GM12878 (cell line): Measurements from ENCODE around the gene CUZD1. TPM values are rescaled to one million over a fixed set of nuclear protein-coding genes. Genes with fewer than 3 reads are reported as not detected.

Source experiments
- ATAC-seq: fragments of 200-7000 bp; cut with Tn5 transposase; 3 replicates; pipeline ENCODE4 v1.9.1; 2020; ENCODE audit warnings: mild to moderate bottlenecking, moderate library complexity
- BruUV-seq: library from RNA; stranded (reverse); fragments of 400-500 nt; replicated peaks from 2 replicates; lab custom pipeline; 2021; lab: Mats Ljungman, UMichigan
- CTCF ChIA-PET: fragments of 300-600 bp; sonication (Branson Sonifier 250); formaldehyde crosslinking; extraction: SDS; loops from one replicate; lab custom pipeline; 2021; ENCODE audit warnings: inconsistent platforms; lab: Yijun Ruan, JAX
- POLR2A ChIA-PET: fragments of 350-600 bp; formaldehyde crosslinking; extraction: SDS; loops from one replicate; lab custom pipeline; 2021; ENCODE audit warnings: inconsistent platforms; lab: Charles Lee
- RAD21 ChIA-PET: fragments of 300-600 bp; sonication (Branson Sonifier 250); formaldehyde crosslinking; loops from one replicate; lab custom pipeline; 2023; ENCODE audit warnings: antibody characterized with exemption; ENCODE audit not compliant: unreplicated experiment; lab: Charles Lee
- SMC1A ChIA-PET: fragments of 300-600 bp; sonication (Branson Sonifier 250); formaldehyde crosslinking; loops from one replicate; lab custom pipeline; 2023; ENCODE audit not compliant: unreplicated experiment, uncharacterized antibody; lab: Charles Lee
- DNase-seq: peaks from one replicate; pipeline ENCODE4 v3.0.0-alpha.2; 2011; ENCODE audit warnings: low read depth, low spot score
- FAIRE-seq: peaks from 3 replicates; lab custom pipeline; 2011; peaks lifted over from hg19 to GRCh38; lab: Jason Lieb, UNC
- H2AFZ ChIP-seq: 2 replicates; pipeline ENCODE4 v1.6.0; 2011; ENCODE audit warnings: low read depth, low read length, control low read depth; ENCODE audit not compliant: control insufficient read depth
- H3K27ac ChIP-seq: 2 replicates; pipeline ENCODE4 v1.5.1; 2011; ENCODE audit warnings: control low read depth; ENCODE audit not compliant: control insufficient read depth, insufficient read depth
- H3K27me3 ChIP-seq, 2 experiments: replicated peaks in 1 of 2; 2 replicates each; pipeline versions ENCODE4 v1.6.0 to v1.6.1; 2011; ENCODE audit warnings: low read length in 1 of 2; ENCODE audit not compliant: control insufficient read depth in 2 of 2, insufficient read depth in 2 of 2
- H3K36me3 ChIP-seq, 2 experiments: 2 replicates each; pipeline ENCODE4 v1.5.1; 2011; ENCODE audit warnings: low read length in 1 of 2; ENCODE audit not compliant: control insufficient read depth in 2 of 2, insufficient read depth in 2 of 2
- H3K4me1 ChIP-seq: 2 replicates; pipeline ENCODE4 v1.6.1; 2011; ENCODE audit warnings: mild to moderate bottlenecking, low read length, moderate library complexity, mixed read lengths; ENCODE audit not compliant: control insufficient read depth, insufficient read depth
- H3K4me2 ChIP-seq: 2 replicates; pipeline ENCODE4 v1.6.0; 2011; ENCODE audit warnings: control low read depth; ENCODE audit not compliant: control insufficient read depth, insufficient read depth
- H3K4me3 ChIP-seq: fragments of 200-600 bp; sonication (generic); 2 replicates; pipeline ENCODE4 v1.5.1; 2016
- H3K79me2 ChIP-seq: 2 replicates; pipeline ENCODE4 v1.6.0; 2011; ENCODE audit warnings: low read length; ENCODE audit not compliant: control insufficient read depth, insufficient read depth
- H3K9ac ChIP-seq: 2 replicates; pipeline ENCODE4 v1.8.0; 2011; ENCODE audit warnings: low read length, control low read depth, mixed read lengths; ENCODE audit not compliant: control insufficient read depth, insufficient read depth
- H3K9me3 ChIP-seq: replicated peaks from 3 replicates; pipeline ENCODE4 v1.5.1; 2011; ENCODE audit warnings: mild to moderate bottlenecking, low read length; ENCODE audit not compliant: control insufficient read depth, insufficient read depth
- H4K20me1 ChIP-seq: 2 replicates; pipeline ENCODE4 v1.6.0; 2011; ENCODE audit not compliant: control insufficient read depth, insufficient read depth
- CBX5 ChIP-seq: sonication (generic); IDR thresholded peaks from 2 replicates; pipeline ENCODE4 v1.6.1; 2016; ENCODE audit warnings: low read depth, moderate library complexity, mild to moderate bottlenecking, inconsistent platforms
- CHD2 ChIP-seq: IDR thresholded peaks from 2 replicates; pipeline ENCODE4 v1.6.1; 2011; ENCODE audit warnings: low read depth, low read length, improper control_type of control experiment, borderline replicate concordance
- CTCF ChIP-seq, 3 experiments: IDR thresholded peaks in 2 of 3; conservative IDR thresholded peaks in 1 of 3; 2 replicates each; pipeline ENCODE4 v1.5.1; 2011; ENCODE audit warnings: low read depth in 3 of 3, low read length in 3 of 3, mild to moderate bottlenecking in 3 of 3, control low read depth in 2 of 3, moderate library complexity in 2 of 3, inconsistent platforms in 1 of 3, mixed read lengths in 1 of 3; ENCODE audit not compliant: control insufficient read depth in 2 of 3, insufficient read depth in 1 of 3; ENCODE audit errors: extremely low read depth in 1 of 3
- EZH2 ChIP-seq: IDR thresholded peaks from 2 replicates; pipeline ENCODE4 v1.6.1; 2012; ENCODE audit warnings: low read depth, mild to moderate bottlenecking, control low read depth, inconsistent platforms, low read length, borderline replicate concordance; ENCODE audit not compliant: control insufficient read depth
- FOXK2 ChIP-seq: fragments of 450-650 bp; IDR thresholded peaks from 2 replicates; pipeline ENCODE4 v1.6.1; 2017; ENCODE audit warnings: mild to moderate bottlenecking, moderate library complexity
- KDM1A ChIP-seq: fragments of 200-600 bp; sonication (generic); IDR thresholded peaks from 2 replicates; pipeline ENCODE4 v1.6.1; 2016; ENCODE audit warnings: borderline replicate concordance
- MTA3 ChIP-seq: IDR thresholded peaks from 2 replicates; pipeline ENCODE4 v1.6.1; 2012; ENCODE audit warnings: low read length, inconsistent platforms, borderline replicate concordance
- MYC ChIP-seq: IDR thresholded peaks from 2 replicates; pipeline ENCODE4 v1.6.1; 2011; ENCODE audit warnings: mild to moderate bottlenecking, low read length, moderate library complexity, inconsistent platforms; ENCODE audit not compliant: insufficient read depth, insufficient replicate concordance, insufficient read length, severe bottlenecking
- TCF7 ChIP-seq: IDR thresholded peaks from 2 replicates; pipeline ENCODE4 v1.6.1; 2014; ENCODE audit warnings: antibody characterized with exemption, borderline replicate concordance
- WGBS: methylation state at CpG from one replicate; pipeline ENCODE4 v1.1.6; 2016; ENCODE audit warnings: low lambda C conversion rate; ENCODE audit not compliant: insufficient replicate concordance, insufficient coverage; ENCODE audit errors: missing lambda C conversion rate; 5-methylcytosine and 5-hydroxymethylcytosine counted together
- in situ Hi-C: fragments of 300-500 bp; cut with MboI; formaldehyde crosslinking; loops from 9 replicates; pipeline ENCODE4 v1.14.3; 2018; ENCODE audit warnings: mixed read lengths
- intact Hi-C: fragments of 100-400 bp; cut with micrococcal nuclease; formaldehyde crosslinking; loops from one replicate; pipeline ENCODE4 v1.14.2; 2022; ENCODE audit not compliant: unreplicated experiment
- polyA plus RNA-seq, 11 experiments: library from polyadenylated mRNA; depleted of rRNA in 4 of 11; unstranded in 6 of 11; stranded (reverse) in 5 of 11; fragments of >200 nt; fragmentation: Nextera tagmentation in 4 of 11; fragmentation: Illumina TruSeq in 1 of 11; extraction: Ambion mirVana in 4 of 11; extraction: Trizol in 1 of 11; gene quantifications; 1 replicate in 1 of 11; 2 replicates in 10 of 11; pipeline versions ENCODE4 v1.2.1 to v1.2.3, GENCODE V29; 2011 to 2016; ENCODE audit warnings: inconsistent platforms in 2 of 11, missing spikeins in 2 of 11, low read depth in 1 of 11
- total RNA-seq, 4 experiments: library from RNA; depleted of rRNA in 3 of 4; stranded (reverse); fragments of >200 nt in 3 of 4; fragmentation: Illumina TruSeq in 1 of 4; extraction: Trizol in 1 of 4; gene quantifications; 2 replicates each; pipeline versions ENCODE4 v1.2.1 to v1.2.3, GENCODE V29; 2013 to 2021
- TF ChIP-seq, protein P1 (sequence below): fragments of 450-650 bp; conservative IDR thresholded peaks from 2 replicates; pipeline ENCODE4 v1.6.1; 2017; ENCODE audit warnings: mild to moderate bottlenecking, moderate library complexity

The CUZD1 gene
- total and polyA plus RNA-seq, 10 of the 15 experiments (the other 5 are each of a cell fraction or from before 2014, with no cell fraction given) = 0.66 to 2.3 (median 1.5) TPM

- Histone ChIP-seq H3K79me2 (no peaks in the 10 kb centered on the region), H3K9ac (no peak overlapping the region), H3K4me2 (no peak overlapping the region), H3K9me3 (no peaks in the 10 kb centered on the region), H3K27ac (no peak overlapping the region), H3K27me3 (peaks cover 0 to 6% of the 10 kb centered on the region in 2 experiments; a peak in 3 of 4 replicates), H3K36me3 (no peaks in the 10 kb centered on the region), H2AFZ (no peak overlapping the region), H4K20me1 (no peaks in the 10 kb centered on the region), H3K4me3 (no peak overlapping the region), H3K4me1 (no peaks in the 10 kb centered on the region)
- POLR2A ChIA-PET = no interaction called here
- RAD21 ChIA-PET = no interaction called here
- CTCF ChIA-PET = no interaction called here
- 18% methylated on average over 2 of the region's 2 CpGs for whole genome bisulfite sequencing
- DNase-seq = no peak
- TF ChIP-seq FOXK2 (no peak), KDM1A (no peak), EZH2 (no peak), TCF7 (no peak), CTCF (IDR thresholded peaks at IDR 0.05 in 2 of 3, conservative IDR thresholded peaks at IDR 0.05 in 1 of 3; ENCODE audit: control insufficient read depth in 2 of 3, extremely low read depth in 1 of 3, insufficient read depth in 1 of 3, low read depth in 3 of 3, low read length in 3 of 3) (no peak), CBX5 (no peak), CHD2 (no peak), MTA3 (no peak), MYC (no peak)
- TF ChIP-seq, protein P1, sequence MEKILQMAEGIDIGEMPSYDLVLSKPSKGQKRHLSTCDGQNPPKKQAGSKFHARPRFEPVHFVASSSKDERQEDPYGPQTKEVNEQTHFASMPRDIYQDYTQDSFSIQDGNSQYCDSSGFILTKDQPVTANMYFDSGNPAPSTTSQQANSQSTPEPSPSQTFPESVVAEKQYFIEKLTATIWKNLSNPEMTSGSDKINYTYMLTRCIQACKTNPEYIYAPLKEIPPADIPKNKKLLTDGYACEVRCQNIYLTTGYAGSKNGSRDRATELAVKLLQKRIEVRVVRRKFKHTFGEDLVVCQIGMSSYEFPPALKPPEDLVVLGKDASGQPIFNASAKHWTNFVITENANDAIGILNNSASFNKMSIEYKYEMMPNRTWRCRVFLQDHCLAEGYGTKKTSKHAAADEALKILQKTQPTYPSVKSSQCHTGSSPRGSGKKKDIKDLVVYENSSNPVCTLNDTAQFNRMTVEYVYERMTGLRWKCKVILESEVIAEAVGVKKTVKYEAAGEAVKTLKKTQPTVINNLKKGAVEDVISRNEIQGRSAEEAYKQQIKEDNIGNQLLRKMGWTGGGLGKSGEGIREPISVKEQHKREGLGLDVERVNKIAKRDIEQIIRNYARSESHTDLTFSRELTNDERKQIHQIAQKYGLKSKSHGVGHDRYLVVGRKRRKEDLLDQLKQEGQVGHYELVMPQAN = no peak
- intact Hi-C loops (no loop called here), in situ Hi-C loops (no loop called here)
- no peak for FAIRE-seq
- SMC1A ChIA-PET = no interaction called here
- no TSS peak for BruUV-seq
- ATAC-seq = no peak
These were observed 31.2 kb downstream of the CUZD1 start for GRCh38 chr10:122814493-122814892.
